H1 (cell line): ENCODE results near the gene CNTN5. TPM values are rescaled to one million over a fixed set of nuclear protein-coding genes. Genes with fewer than 3 reads are reported as not detected.

Experiments
- CTCF ChIA-PET: fragments of 300-600 bp; sonication (Branson Sonifier 250); formaldehyde crosslinking; loops from one replicate; lab custom pipeline; 2021; ENCODE audit not compliant: partially characterized antibody; lab: Charles Lee
- POLR2A ChIA-PET: fragments of 300-600 bp; sonication (Branson Sonifier 250); formaldehyde crosslinking; loops from one replicate; lab custom pipeline; 2021; ENCODE audit warnings: inconsistent platforms; ENCODE audit not compliant: partially characterized antibody; lab: Charles Lee
- DNase-seq, 2 experiments: peaks; one replicate each; pipeline versions ENCODE4 v3.0.0 to v3.0.0-alpha.2; 2010 to 2022; ENCODE audit warnings: low spot score in 2 of 2, low read depth in 1 of 2, mixed read lengths in 1 of 2
- FAIRE-seq: peaks from 2 replicates; lab custom pipeline; 2011; peaks lifted over from hg19 to GRCh38; lab: Jason Lieb, UNC
- H2AFZ ChIP-seq: 2 replicates; pipeline ENCODE4 v1.8.1; 2012; ENCODE audit warnings: low read length, inconsistent platforms
- H2AK5ac ChIP-seq: 2 replicates; pipeline ENCODE4 v1.6.1; 2013; ENCODE audit warnings: low read depth, low read length
- H2BK120ac ChIP-seq: replicated peaks from 2 replicates; pipeline ENCODE3; 2013; ENCODE audit warnings: low read depth, low read length, inconsistent platforms
- H2BK12ac ChIP-seq: 2 replicates; pipeline ENCODE4 v1.6.1; 2013; ENCODE audit warnings: low read depth, low read length
- H2BK15ac ChIP-seq: 2 replicates; pipeline ENCODE4 v1.6.1; 2013; ENCODE audit warnings: low read length
- H2BK20ac ChIP-seq: 2 replicates; pipeline ENCODE4 v1.6.1; 2013; ENCODE audit warnings: low read length
- H2BK5ac ChIP-seq: 2 replicates; pipeline ENCODE4 v1.6.1; 2013; ENCODE audit warnings: low read depth, low read length
- H3K14ac ChIP-seq: 2 replicates; pipeline ENCODE4 v1.6.1; 2013; ENCODE audit warnings: inconsistent platforms; ENCODE audit not compliant: insufficient read length
- H3K18ac ChIP-seq: 2 replicates; pipeline ENCODE4 v1.6.1; 2013; ENCODE audit warnings: low read length; ENCODE audit errors: extremely low read depth
- H3K23ac ChIP-seq: 2 replicates; pipeline ENCODE4 v1.6.1; 2013; ENCODE audit warnings: inconsistent platforms; ENCODE audit not compliant: insufficient read length
- H3K23me2 ChIP-seq: 2 replicates; pipeline ENCODE4 v1.6.1; 2013; ENCODE audit warnings: low read depth, low read length
- H3K27ac ChIP-seq: 2 replicates; pipeline ENCODE4 v1.6.1; 2011; ENCODE audit warnings: low read depth, low read length, inconsistent platforms
- H3K27me3 ChIP-seq, 4 experiments: replicated peaks in 1 of 4; 1 replicate in 1 of 4; 2 replicates in 3 of 4; pipeline versions ENCODE4 v1.6.1 to v1.8.1; 2011 to 2013; ENCODE audit warnings: low read length in 3 of 4, mild to moderate bottlenecking in 3 of 4, inconsistent platforms in 2 of 4, mixed read lengths in 2 of 4, moderate library complexity in 1 of 4; ENCODE audit not compliant: control insufficient read depth in 3 of 4, insufficient read depth in 3 of 4; ENCODE audit errors: extremely low read depth in 1 of 4
- H3K36me3 ChIP-seq, 4 experiments: 2 replicates each; pipeline versions ENCODE4 v1.6.1 to v1.8.1; 2011 to 2013; ENCODE audit warnings: mild to moderate bottlenecking in 4 of 4, low read length in 3 of 4, moderate library complexity in 2 of 4, control low read depth in 1 of 4, inconsistent platforms in 1 of 4; ENCODE audit not compliant: insufficient read depth in 4 of 4, control insufficient read depth in 2 of 4
- H3K4ac ChIP-seq: replicated peaks from 2 replicates; pipeline ENCODE3; 2013; ENCODE audit warnings: low read length, low read depth, mixed read lengths, inconsistent platforms; ENCODE audit not compliant: insufficient read length
- H3K4me1 ChIP-seq, 4 experiments: replicated peaks in 1 of 4; 1 replicate in 1 of 4; 2 replicates in 3 of 4; pipeline versions ENCODE4 v1.6.1 to v1.8.1; 2011 to 2013; ENCODE audit warnings: low read length in 3 of 4, inconsistent platforms in 2 of 4, mixed read lengths in 1 of 4; ENCODE audit not compliant: insufficient read depth in 4 of 4, control insufficient read depth in 3 of 4
- H3K4me2 ChIP-seq, 2 experiments: 2 replicates each; pipeline versions ENCODE4 v1.6.1 to v1.8.1; 2011 to 2013; ENCODE audit warnings: low read depth in 2 of 2, low read length in 2 of 2, control low read depth in 1 of 2, inconsistent platforms in 1 of 2, mild to moderate bottlenecking in 1 of 2; ENCODE audit not compliant: insufficient read depth in 1 of 2
- H3K4me3 ChIP-seq, 4 experiments: fragments of 200-600, 300-600 bp in 1 of 4; sonication (generic), shearing (Covaris generic), sonication (Bioruptor Twin) in 1 of 4; 2 replicates each; pipeline versions ENCODE4 v1.5.1 to v1.8.1; 2011 to 2016; ENCODE audit warnings: low read length in 4 of 4, low read depth in 3 of 4, control low read depth in 2 of 4, inconsistent platforms in 2 of 4, mild to moderate bottlenecking in 2 of 4, mixed read lengths in 1 of 4, moderate library complexity in 1 of 4; ENCODE audit not compliant: insufficient read depth in 2 of 4; ENCODE audit errors: extremely low read depth in 1 of 4
- H3K56ac ChIP-seq: replicated peaks from 2 replicates; pipeline ENCODE3; 2013; ENCODE audit warnings: low read depth, mild to moderate bottlenecking, mixed read lengths, low read length, inconsistent platforms; ENCODE audit not compliant: insufficient read length
- H3K79me1 ChIP-seq: 2 replicates; pipeline ENCODE4 v1.6.1; 2013; ENCODE audit warnings: low read depth, low read length, control low read depth
- H3K79me2 ChIP-seq, 2 experiments: 2 replicates each; pipeline versions ENCODE4 v1.6.1 to v1.8.1; 2012 to 2013; ENCODE audit warnings: low read length in 2 of 2, mild to moderate bottlenecking in 2 of 2, inconsistent platforms in 1 of 2; ENCODE audit not compliant: insufficient read depth in 2 of 2, control insufficient read depth in 1 of 2
- H3K9ac ChIP-seq, 4 experiments: replicated peaks in 1 of 4; 1 replicate in 1 of 4; 2 replicates in 3 of 4; pipeline versions ENCODE4 v1.6.1 to v1.8.1; 2011 to 2013; ENCODE audit warnings: low read depth in 3 of 4, low read length in 3 of 4, control low read depth in 2 of 4, mild to moderate bottlenecking in 2 of 4, moderate library complexity in 2 of 4, inconsistent platforms in 1 of 4; ENCODE audit errors: extremely low read depth in 1 of 4
- H3K9me3 ChIP-seq, 2 experiments: 2 replicates each; pipeline versions ENCODE4 v1.6.1 to v1.8.1; 2012 to 2013; ENCODE audit warnings: mild to moderate bottlenecking in 2 of 2, moderate library complexity in 2 of 2, control low read depth in 1 of 2, inconsistent platforms in 1 of 2, low read depth in 1 of 2, low read length in 1 of 2, mixed read lengths in 1 of 2; ENCODE audit not compliant: insufficient read depth in 2 of 2
- H4K20me1 ChIP-seq, 2 experiments: replicated peaks in 1 of 2; 2 replicates each; pipeline versions ENCODE3 to v1.8.1; 2011 to 2013; ENCODE audit warnings: inconsistent platforms in 2 of 2, low read length in 2 of 2, mild to moderate bottlenecking in 1 of 2; ENCODE audit not compliant: insufficient read depth in 2 of 2, control insufficient read depth in 1 of 2
- H4K5ac ChIP-seq: 2 replicates; pipeline ENCODE4 v1.6.1; 2013; ENCODE audit warnings: low read length, low read depth, mixed read lengths, inconsistent platforms; ENCODE audit not compliant: insufficient read length
- H4K8ac ChIP-seq: 2 replicates; pipeline ENCODE4 v1.8.0; 2013; ENCODE audit warnings: mild to moderate bottlenecking, moderate library complexity, low read length, inconsistent platforms; ENCODE audit not compliant: insufficient read depth; ENCODE audit errors: extremely low read depth
- H4K91ac ChIP-seq: replicated peaks from 2 replicates; pipeline ENCODE3; 2013; ENCODE audit warnings: low read length, mixed read lengths, inconsistent platforms; ENCODE audit not compliant: insufficient read length
- CHD2 ChIP-seq: IDR thresholded peaks from 2 replicates; pipeline ENCODE4 v1.6.1; 2012; ENCODE audit warnings: low read length, improper control_type of control experiment
- GABPA ChIP-seq: IDR thresholded peaks from 2 replicates; pipeline ENCODE4 v1.6.1; 2011; ENCODE audit warnings: mild to moderate bottlenecking, low read length, moderate library complexity, borderline replicate concordance; ENCODE audit not compliant: insufficient read depth
- KDM5A ChIP-seq: fragments of 200-600 bp; IDR thresholded peaks from 2 replicates; pipeline ENCODE4 v1.7.1; 2012; ENCODE audit warnings: mild to moderate bottlenecking, low read length, inconsistent platforms, mixed read lengths
- NANOG ChIP-seq: IDR thresholded peaks from 2 replicates; pipeline ENCODE4 v1.6.1; 2011; ENCODE audit warnings: low read length, low read depth, mild to moderate bottlenecking, inconsistent platforms; ENCODE audit not compliant: insufficient read depth, poor library complexity, severe bottlenecking
- POLR2AphosphoS5 ChIP-seq: IDR thresholded peaks from 2 replicates; pipeline ENCODE4 v1.6.1; 2011; ENCODE audit warnings: low read depth, low read length
- SIN3A ChIP-seq, 2 experiments: IDR thresholded peaks in 1 of 2; conservative IDR thresholded peaks in 1 of 2; 2 replicates each; pipeline ENCODE4 v1.6.1; 2011 to 2012; ENCODE audit warnings: low read length in 2 of 2, improper control_type of control experiment in 1 of 2, low read depth in 1 of 2, mild to moderate bottlenecking in 1 of 2
- SRF ChIP-seq: IDR thresholded peaks from 2 replicates; pipeline ENCODE4 v1.6.1; 2011; ENCODE audit warnings: mild to moderate bottlenecking, low read depth, low read length, moderate library complexity
- ZNF274 ChIP-seq: IDR thresholded peaks from 2 replicates; pipeline ENCODE4 v1.7.0; 2012; ENCODE audit warnings: low read length, borderline replicate concordance; ENCODE audit errors: extremely low read depth
- WGBS, 2 experiments: shearing (Covaris generic) in 1 of 2; methylation state at CpG; one replicate each; pipeline versions ENCODE4 v1.1.6 to v1.1.7; 2013 to 2015; ENCODE audit warnings: low lambda C conversion rate in 2 of 2, mixed read lengths in 2 of 2, inconsistent platforms in 1 of 2, low coverage in 1 of 2, missing lambda C conversion rate in 1 of 2; ENCODE audit not compliant: insufficient replicate concordance in 2 of 2, insufficient coverage in 1 of 2, insufficient read length in 1 of 2; ENCODE audit errors: extremely low coverage in 1 of 2, missing lambda C conversion rate in 1 of 2; 5-methylcytosine and 5-hydroxymethylcytosine counted together
- polyA plus RNA-seq, 7 experiments: library from polyadenylated mRNA; depleted of rRNA in 3 of 7; stranded (reverse) in 5 of 7; unstranded in 2 of 7; fragments of >200 nt in 5 of 7; fragments of 200-250 nt in 2 of 7; gene quantifications; 1 replicate in 5 of 7; 2 replicates in 1 of 7; 4 replicates in 1 of 7; pipeline versions ENCODE4 v1.2.1 to v1.2.3, GENCODE V29; 2011 to 2013; ENCODE audit warnings: missing spikeins in 2 of 7, mixed read lengths in 2 of 7
- total RNA-seq: library from RNA; stranded (reverse); fragmentation: NEBNext Ultra II Directional; extraction: Animal tissue kit (Norgen Biotek cat#: 25700); gene quantifications from 2 replicates; pipeline ENCODE4 v1.2.1, GENCODE V29; 2021

Gene CNTN5
- total and polyA plus RNA-seq, 2 of the 8 experiments (the other 6 are each of a cell fraction or from before 2014, with no cell fraction given) = not detected

DNA sequence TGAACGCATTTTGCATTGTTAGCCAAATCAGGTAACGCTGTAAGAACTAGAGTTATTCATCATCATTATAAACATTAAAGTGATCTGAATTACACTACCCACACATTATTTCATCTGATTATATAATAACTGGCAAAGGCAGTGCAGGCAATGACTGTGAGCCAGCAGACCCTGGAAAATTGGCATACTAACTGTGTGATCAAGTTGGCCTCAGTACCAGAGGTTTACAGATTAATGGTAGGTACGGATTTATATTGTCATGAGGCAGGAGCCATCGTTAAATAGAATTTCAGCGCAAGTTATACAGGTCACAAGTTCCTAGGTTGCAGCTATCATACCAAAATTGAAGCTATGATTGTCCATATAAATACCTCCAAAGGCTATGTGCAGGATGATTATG lies 225.4 kb downstream of the CNTN5 start:
- Histone ChIP-seq H4K5ac (no peak overlapping the region), H3K4me3 (no peak overlapping the region), H3K4ac (no peak overlapping the region), H3K18ac (no peak overlapping the region), H2AK5ac (no peak overlapping the region), H2BK12ac (no peak overlapping the region), H3K79me1 (no peaks in the 10 kb centered on the region), H2BK5ac (no peak overlapping the region), H3K27me3 (no peaks in the 10 kb centered on the region), H2BK20ac (no peak overlapping the region), H3K36me3 (no peaks in the 10 kb centered on the region), H3K23ac (no peak overlapping the region), H2AFZ (no peak overlapping the region), H4K91ac (no peak overlapping the region), H4K20me1 (no peaks in the 10 kb centered on the region), H3K9ac (no peak overlapping the region), H3K79me2 (no peaks in the 10 kb centered on the region), H3K9me3 (no peaks in the 10 kb centered on the region), H4K8ac (no peak overlapping the region), H3K27ac (no peak overlapping the region), H3K56ac (no peak overlapping the region), H3K14ac (no peak overlapping the region), H3K4me2 (no peak overlapping the region), H3K23me2 (no peaks in the 10 kb centered on the region), H3K4me1 (no peaks in the 10 kb centered on the region), H2BK120ac (no peak overlapping the region), H2BK15ac (no peak overlapping the region)
- ChIA-PET CTCF (no interaction called here), POLR2A (no interaction called here)
- FAIRE-seq (no peak), DNase-seq (no peak)
- TF ChIP-seq SRF (no peak), KDM5A (no peak), SIN3A (conservative IDR thresholded peaks at IDR 0.05 in 1 of 2, IDR thresholded peaks at IDR 0.05 in 1 of 2; ENCODE audit: low read depth in 1 of 2, low read length in 2 of 2) (no peak), GABPA (no peak), NANOG (no peak), POLR2AphosphoS5 (no peak), CHD2 (no peak), ZNF274 (no peak)
- 87% methylated on average over 5 of the region's 5 CpGs; no CpG with 5 or more reads in 1 of the 2 experiments for WGBS, 2 experiments
